Putamen (tissue), 1 donor: ENCODE results near the gene ZC3H7B.
"Not testable (repeated sequence)": the region's sequence is repeated elsewhere in the genome, so short reads cannot be mapped to it uniquely, and the experiment has no call there.

ENCODE experiments used
- DNase-seq: peaks from one replicate; pipeline ENCODE4 v3.0.0-alpha.2; 2016; ENCODE audit warnings: low spot score

The ZC3H7B gene

GRCh38 chr22:41301085-41302020 is at the start of gene ZC3H7B:
Gene ZC3H7B, plus strand, starts transcription at chr22:41301525. Its CDS starts 19,136 bp downstream, at chr22:41320661.
- DNase-seq, result peak; percentile 86

DNA sequence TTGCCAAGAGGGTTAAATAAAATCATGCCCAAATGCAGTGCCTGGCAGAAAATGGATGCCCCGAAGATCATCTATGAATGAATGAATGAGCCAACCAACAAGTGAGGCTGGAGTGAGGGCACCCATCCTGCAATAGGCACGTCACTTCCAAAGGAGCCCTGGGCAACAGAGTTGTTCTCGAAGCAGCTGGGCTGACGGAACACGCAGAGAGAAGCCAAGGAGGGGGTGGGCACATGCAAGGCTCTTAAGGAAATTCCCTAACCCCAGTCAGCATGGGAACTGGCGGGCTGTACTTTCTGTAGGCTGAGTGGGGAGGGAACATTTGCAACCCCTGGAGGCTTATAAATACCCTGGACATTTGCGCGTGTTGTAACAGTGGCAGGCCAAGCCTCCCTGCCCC is 49.0 kb upstream of the ZC3H7B start:
- DNase-seq, result no peak

DNA sequence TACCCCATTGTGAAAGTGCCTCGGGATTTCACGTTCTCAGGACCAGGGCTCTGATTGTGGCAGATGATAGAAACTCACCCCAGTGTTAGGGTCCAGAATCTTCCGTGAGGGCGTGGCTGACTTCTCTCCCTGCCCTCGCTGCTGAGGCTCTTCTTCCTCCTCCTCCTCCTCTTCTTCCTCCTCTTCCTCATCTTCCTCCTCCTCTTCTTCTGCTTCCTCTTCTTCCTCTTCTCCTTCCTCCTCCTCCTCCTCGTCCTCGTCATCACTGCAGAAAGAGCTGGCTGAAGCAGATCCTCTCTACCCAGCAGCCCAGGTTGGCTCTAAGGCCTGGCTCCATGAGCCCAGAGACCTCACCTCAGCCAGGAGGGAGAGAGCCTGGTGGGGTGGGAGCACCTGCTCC is 47.1 kb upstream of the ZC3H7B start:
- no peak for DNase-seq

DNA sequence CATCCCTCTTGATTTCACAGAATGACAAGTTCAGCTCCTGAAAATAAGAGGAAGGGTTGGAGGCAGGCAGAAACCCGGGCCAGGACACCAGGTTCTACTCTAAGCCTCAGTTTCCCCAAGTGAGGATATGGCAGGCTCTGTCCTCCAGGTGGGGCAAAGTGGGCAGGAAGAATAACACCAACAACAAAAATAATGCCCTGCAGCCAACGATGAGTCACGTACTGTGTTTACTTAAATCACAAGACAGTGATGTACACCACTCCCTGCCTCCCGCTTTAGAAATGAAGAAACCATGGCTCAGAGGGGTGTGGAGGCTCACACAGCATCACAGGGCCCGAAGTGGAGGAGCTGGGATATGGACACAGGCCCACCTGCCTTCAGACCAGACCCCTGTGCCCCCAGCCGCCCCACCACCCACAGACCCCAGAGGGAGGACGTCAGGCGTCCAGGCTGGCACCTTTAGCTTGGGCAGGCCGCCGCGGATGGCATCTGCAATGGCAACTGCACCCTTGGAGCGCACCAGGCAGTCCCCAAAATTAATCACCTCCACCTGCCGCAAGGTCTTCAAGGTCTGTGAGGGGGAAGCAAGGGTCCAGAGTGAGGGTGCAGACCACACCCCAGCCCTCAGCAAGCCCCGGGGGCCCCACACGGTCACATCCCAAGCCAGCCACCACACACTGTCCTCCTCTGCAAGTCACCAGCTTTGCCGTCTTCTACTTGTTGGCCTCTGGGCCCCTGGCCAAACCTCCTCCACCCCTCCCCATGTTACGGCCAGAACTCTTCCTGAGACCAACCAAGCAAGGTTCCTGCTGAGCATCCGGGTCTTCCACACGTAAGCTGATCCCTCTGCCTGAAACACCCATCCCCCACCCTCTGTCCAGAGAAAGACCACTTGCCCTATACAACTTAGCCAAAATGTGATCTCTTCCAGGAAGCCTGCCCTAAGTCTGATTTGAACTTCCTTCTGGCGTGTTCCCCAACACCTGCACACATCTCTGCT is 44.8 kb upstream of the ZC3H7B start:
- no peak for DNase-seq

DNA sequence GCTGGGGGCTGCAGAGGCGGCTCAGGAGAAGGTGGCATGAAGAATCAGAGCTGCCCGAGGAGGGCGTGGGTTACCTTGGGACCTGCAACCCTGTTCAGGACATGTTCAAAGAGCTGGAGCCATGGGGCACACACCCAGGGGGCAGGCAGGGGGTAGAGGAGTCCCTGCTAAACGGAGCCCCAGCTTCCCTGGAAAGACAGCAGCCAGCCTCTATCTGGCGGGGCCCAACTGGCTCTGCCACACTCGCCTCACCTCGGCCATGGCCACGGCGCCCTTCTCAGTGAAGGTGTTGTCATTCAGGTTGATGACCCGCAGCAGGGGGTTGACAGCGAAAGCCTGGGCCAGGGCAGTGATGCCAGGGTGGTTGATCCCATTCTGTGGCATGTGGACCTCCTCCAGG is 43.6 kb upstream of the ZC3H7B start:
- DNase-seq, result no peak

- DNase-seq, result not testable (repeated sequence)
Observed at GRCh38 chr22:41259756-41260155, 41.6 kb upstream of the ZC3H7B start.

GRCh38 chr22:41260871-41261270 is 40.5 kb upstream of the ZC3H7B start:
- DNase-seq, result no peak

- no peak for DNase-seq
Observed at GRCh38 chr22:41261541-41262249, 39.6 kb upstream of the ZC3H7B start.

DNA sequence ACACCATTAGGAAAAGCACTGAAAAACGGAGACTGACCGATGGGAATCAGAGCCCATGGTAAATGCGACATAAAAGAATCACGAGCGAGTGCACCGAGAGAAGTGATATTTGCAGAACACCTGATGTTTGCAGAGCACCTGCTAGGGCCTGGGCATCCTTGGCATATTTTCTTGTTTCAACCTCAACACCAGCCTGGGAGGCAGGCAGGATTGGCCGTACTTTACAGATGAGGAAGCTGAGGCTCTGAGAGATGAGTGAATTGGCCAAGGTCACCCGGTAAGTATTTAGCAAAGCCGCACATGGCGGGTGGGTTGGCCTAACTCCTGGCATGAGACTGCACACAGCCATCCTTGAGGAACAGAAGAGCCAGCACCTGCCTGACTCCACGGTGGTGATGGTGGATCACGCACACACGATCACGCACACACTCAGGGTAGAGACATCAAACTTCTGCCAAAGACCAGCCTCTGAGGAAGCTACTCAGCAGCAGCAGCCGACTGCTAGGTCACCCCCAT is 39.0 kb upstream of the ZC3H7B start:
- DNase-seq, result no peak

- DNase-seq, result peak; percentile 52
Observed at GRCh38 chr22:41263704-41264103, 37.6 kb upstream of the ZC3H7B start.

GRCh38 chr22:41264408-41264941 is 36.9 kb upstream of the ZC3H7B start:
- peak; percentile 91 for DNase-seq

GRCh38 chr22:41267958-41268357 is 33.4 kb upstream of the ZC3H7B start:
- no peak for DNase-seq

DNA sequence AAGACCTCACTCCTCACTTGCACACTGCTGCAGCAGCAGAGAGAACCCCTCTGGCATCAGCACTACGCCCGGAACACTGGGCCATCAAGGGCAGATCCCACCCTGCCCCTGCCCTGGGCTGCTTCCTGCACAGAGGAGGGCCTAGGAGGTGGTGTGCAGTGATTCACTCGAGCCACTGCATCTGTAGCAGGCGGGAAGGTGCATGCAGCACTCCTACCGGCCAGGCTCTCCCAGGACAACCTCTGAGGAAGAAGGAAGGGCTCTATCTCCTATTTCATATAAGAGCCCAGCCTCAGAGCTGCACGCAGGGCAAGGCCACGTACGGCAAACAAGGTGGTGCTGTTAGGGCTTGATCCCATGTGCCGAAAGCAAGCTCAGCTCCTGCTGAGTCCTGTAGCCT is 29.5 kb upstream of the ZC3H7B start:
- DNase-seq, result no peak

GRCh38 chr22:41273128-41273527 is 28.2 kb upstream of the ZC3H7B start:
- no peak for DNase-seq

DNA sequence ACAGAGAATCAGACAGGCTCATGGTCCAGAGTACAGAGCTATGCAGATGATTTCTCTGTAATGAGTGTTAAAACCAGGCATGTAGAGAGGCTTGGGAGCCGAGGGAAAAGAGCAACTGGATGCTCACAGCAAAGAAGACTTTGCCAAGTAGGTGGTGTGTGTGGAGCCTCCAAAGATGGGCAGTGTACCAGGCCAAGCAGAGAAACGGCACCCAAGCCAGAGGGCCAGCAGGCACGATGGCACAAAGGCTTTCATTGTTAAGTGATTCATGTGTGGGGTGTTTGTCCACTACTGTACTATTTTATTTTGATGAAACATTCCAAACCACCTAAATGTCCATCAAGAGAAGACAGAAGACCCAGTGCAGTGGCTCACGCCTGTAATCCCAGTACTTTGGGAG is 26.5 kb upstream of the ZC3H7B start:
- peak; percentile 80 for DNase-seq

DNA sequence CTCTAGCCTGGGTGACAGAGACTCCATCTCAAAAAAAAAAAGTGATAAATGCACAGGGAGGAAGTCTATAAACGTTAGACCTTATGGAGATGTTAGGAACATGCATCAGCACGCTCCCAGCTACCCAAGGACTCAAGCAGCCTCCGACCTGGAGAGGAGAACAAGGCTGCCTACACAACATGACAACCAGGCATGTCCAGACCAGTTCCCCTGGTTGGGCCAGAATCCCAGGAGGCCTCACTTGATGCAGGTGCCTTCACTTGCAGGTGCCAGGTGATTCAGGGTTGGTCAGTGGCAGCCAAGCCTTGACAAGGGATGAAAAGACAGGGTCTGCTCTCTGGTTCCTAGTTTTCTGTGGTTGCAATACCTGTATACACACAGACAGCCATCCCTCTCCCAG is 21.3 kb upstream of the ZC3H7B start:
- no peak for DNase-seq

DNA sequence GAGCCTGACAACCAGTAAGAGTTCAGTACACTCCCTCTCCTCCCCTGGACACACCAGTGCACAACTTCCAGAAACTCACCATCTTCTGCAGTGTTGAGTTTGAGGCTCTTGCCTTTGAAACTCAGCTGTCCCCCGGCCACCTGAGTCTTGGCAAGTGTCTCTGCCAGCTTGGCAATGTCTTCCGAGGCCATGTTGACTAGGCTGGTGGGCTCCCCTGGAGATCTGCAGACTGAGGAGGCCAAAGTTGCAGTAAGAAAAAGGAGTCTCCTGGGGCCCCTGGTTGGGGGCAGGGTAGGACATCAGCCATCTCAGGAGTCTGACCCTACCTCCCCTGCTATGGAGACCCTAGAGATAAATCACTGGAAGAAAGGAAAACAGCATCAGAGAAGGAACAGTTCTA is 20.5 kb upstream of the ZC3H7B start:
- no peak for DNase-seq

GRCh38 chr22:41284465-41284864 is 16.9 kb upstream of the ZC3H7B start:
- no peak for DNase-seq

DNA sequence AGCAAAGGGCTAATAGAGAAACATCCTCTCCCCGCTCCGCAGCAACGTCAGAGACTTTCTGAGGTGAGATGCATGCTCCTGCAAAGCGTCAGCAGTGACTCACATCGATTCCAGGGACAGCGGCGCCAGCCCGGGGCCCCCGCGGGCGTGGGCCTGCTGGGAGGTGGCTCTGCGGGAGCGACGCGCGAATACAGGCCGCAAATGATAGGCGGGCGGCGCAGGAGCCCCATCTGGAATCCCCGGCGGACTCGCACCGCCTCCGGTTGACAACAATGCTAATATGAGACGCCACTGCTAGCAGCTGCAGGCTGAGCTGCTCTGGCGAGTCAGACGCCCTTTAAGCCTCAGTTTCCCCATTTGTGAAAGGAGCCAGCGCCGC is 15.9 kb upstream of the ZC3H7B start:
- DNase-seq, result peak; percentile 80

- DNase-seq, result peak; percentile 99
Observed at GRCh38 chr22:41285820-41286638, 15.3 kb upstream of the ZC3H7B start, which contains the start of gene RANGAP1. Gene RANGAP1, minus strand, starts transcription at chr22:41286187. Its CDS starts 5,143 bp downstream, at chr22:41281044.
